Measurements from ENCODE around the gene FBRSL1.

DNA sequence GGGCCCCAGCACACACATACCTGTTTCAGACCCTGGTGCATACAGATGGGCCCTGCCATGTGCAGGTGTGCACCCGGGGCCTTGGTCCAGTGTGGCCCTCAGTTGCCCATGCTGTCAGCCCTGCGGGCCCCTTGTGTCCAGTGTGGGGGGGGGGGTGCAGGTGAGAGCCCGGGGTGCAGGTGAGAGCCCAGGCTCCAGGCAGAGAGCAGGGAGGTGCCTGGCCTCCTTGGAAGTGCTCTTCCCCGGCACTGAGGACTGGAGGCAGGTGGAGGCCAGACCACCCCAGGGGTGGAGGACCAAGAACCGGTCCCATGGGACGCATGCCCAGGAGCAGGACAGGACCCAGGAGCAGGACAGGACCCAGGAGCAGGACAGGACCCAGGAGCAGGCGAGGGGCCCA lies 40.9 kb downstream of the FBRSL1 start:
- TF ChIP-seq TOX (CRISPR knock-in tag; IDR thresholded peaks at IDR 0.05; ENCODE audit: borderline replicate concordance), result no peak
- TF ChIP-seq GLIS3 (CRISPR knock-in tag; IDR thresholded peaks at IDR 0.05), result no peak
- TF ChIP-seq, protein P1, sequence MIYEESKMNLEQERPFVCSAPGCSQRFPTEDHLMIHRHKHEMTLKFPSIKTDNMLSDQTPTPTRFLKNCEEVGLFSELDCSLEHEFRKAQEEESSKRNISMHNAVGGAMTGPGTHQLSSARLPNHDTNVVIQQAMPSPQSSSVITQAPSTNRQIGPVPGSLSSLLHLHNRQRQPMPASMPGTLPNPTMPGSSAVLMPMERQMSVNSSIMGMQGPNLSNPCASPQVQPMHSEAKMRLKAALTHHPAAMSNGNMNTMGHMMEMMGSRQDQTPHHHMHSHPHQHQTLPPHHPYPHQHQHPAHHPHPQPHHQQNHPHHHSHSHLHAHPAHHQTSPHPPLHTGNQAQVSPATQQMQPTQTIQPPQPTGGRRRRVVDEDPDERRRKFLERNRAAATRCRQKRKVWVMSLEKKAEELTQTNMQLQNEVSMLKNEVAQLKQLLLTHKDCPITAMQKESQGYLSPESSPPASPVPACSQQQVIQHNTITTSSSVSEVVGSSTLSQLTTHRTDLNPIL (CRISPR knock-in tag; IDR thresholded peaks at IDR 0.05; ENCODE audit: low read depth), result no peak
- TF ChIP-seq, protein P2, sequence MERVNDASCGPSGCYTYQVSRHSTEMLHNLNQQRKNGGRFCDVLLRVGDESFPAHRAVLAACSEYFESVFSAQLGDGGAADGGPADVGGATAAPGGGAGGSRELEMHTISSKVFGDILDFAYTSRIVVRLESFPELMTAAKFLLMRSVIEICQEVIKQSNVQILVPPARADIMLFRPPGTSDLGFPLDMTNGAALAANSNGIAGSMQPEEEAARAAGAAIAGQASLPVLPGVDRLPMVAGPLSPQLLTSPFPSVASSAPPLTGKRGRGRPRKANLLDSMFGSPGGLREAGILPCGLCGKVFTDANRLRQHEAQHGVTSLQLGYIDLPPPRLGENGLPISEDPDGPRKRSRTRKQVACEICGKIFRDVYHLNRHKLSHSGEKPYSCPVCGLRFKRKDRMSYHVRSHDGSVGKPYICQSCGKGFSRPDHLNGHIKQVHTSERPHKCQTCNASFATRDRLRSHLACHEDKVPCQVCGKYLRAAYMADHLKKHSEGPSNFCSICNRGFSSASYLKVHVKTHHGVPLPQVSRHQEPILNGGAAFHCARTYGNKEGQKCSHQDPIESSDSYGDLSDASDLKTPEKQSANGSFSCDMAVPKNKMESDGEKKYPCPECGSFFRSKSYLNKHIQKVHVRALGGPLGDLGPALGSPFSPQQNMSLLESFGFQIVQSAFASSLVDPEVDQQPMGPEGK (CRISPR knock-in tag; IDR thresholded peaks at IDR 0.05; ENCODE audit: borderline replicate concordance), result no peak
